HFF-Myc (cell line): ENCODE measurements around the gene PAFAH2.
A peak's percentile ranks its signal among the peaks of the same experiment; 100 is the strongest.

Experiments
- DNase-seq: peaks from one replicate; pipeline ENCODE4 v3.0.0-alpha.2; 2011; ENCODE audit warnings: low read depth; ENCODE audit errors: extremely low read depth
- H3K4me3 ChIP-seq: replicated peaks from 2 replicates; pipeline ENCODE4 v1.5.1; 2011; ENCODE audit warnings: low read depth, mild to moderate bottlenecking, control low read depth, low read length
- TF ChIP-seq, protein P1 (sequence below): IDR thresholded peaks from 2 replicates; pipeline ENCODE4 v1.5.1; 2012; ENCODE audit warnings: mild to moderate bottlenecking, low read depth, low read length, control low read depth; ENCODE audit errors: missing control alignments

The PAFAH2 gene

DNA sequence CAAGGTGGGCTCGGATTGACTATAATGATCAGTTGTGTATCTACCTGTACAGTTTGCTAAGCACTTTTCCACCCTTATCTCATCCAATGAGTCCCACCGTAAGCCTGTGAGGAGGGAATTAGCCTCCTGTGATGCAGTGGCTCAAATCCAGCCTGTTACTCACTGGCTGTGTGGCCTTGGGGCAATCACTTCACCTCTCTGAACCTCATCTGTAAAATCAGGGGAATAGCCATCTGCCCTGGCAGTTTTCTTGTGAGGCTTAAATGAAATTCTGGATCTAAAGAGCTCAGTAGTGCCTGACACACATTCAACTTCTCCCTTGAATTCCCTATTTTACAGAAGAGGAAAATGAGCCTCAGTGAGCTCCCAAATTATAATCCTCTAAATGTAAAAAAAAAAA, 16.3 kb upstream of the PAFAH2 start:
- no peak for DNase-seq
- TF ChIP-seq, protein P1, sequence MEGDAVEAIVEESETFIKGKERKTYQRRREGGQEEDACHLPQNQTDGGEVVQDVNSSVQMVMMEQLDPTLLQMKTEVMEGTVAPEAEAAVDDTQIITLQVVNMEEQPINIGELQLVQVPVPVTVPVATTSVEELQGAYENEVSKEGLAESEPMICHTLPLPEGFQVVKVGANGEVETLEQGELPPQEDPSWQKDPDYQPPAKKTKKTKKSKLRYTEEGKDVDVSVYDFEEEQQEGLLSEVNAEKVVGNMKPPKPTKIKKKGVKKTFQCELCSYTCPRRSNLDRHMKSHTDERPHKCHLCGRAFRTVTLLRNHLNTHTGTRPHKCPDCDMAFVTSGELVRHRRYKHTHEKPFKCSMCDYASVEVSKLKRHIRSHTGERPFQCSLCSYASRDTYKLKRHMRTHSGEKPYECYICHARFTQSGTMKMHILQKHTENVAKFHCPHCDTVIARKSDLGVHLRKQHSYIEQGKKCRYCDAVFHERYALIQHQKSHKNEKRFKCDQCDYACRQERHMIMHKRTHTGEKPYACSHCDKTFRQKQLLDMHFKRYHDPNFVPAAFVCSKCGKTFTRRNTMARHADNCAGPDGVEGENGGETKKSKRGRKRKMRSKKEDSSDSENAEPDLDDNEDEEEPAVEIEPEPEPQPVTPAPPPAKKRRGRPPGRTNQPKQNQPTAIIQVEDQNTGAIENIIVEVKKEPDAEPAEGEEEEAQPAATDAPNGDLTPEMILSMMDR = no peak
- no peak overlapping the region for H3K4me3 ChIP-seq

GRCh38 chr1:26012864-26013263, 15.0 kb upstream of the PAFAH2 start:
- H3K4me3 ChIP-seq = no peak overlapping the region
- TF ChIP-seq, protein P1 = no peak
- no peak for DNase-seq

- TF ChIP-seq, protein P1 = no peak
- H3K4me3 ChIP-seq = no peak overlapping the region
- DNase-seq = no peak
Measured at GRCh38 chr1:26010825-26011224, 13.0 kb upstream of the PAFAH2 start.

DNA sequence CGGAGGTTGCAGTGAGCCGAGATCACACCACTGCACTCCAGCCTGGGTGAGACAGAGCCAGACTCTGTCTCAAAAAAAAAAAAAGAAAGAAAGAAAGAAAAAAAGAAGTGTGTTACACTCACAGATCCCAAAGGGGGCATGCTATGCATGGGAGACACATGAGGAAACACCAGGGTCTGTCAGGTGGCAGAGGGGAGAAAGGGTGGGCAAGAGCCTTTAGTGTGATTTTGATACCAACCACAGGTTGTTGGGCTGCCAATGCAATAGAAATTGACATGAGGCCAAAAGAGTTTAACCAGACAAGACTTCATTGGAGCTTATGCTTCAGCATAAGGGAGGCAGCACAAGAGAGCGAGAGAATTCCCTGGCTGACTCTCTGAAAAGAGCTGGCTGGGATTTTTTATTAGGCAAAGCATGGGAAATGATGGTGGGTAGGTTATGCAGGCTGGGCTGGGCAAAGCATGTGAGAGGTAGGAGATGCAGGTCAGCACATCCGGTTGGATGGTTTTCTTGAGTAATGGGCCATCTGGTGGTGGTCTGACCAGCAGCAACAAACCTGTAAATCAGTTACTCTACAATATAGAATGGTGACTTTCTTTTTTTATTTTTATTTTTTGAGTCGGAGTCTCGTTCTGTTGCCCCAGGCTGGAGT, 12.1 kb upstream of the PAFAH2 start:
- TF ChIP-seq, protein P1 = peak; percentile 36
- no peak for DNase-seq
- H3K4me3 ChIP-seq = no peak overlapping the region

GRCh38 chr1:26006710-26007109, 8.8 kb upstream of the PAFAH2 start:
- H3K4me3 ChIP-seq = no peak overlapping the region
- DNase-seq = no peak
- TF ChIP-seq, protein P1 = no peak

DNA sequence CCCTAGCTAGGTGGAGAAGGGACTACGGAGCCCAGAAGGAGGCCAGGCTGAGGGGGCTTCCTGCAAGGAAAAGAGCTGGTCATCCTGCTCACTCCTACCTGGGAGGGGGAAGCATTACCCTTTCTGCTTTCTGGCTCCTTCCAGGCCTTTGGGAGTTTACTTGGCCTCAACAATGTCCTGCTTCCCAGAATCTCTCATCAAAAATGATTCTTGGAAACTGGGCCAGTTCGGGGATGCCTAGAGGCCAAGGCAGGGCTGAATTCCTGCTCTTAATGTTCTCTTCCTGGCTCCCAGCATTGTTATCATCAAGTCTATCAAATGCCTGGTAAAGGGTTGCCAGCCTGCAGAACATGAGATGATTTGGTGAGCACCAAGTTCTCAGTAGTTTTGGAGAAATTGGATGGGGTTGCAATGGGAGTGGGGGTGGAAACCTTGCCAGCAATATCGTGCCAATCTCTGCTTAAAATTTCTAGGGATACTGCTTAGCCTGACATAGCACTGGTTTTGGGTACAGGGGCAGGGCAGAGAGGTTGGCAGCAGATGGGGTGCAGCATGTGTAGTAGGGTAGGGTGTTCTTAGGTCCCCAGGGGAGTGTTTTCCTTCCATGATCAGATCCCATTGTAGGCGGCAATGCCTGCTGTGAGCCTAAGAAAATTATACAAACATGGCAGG, 7.7 kb upstream of the PAFAH2 start:
- DNase-seq = no peak

More for the DNA sequence above, 7.7 kb upstream of the PAFAH2 start:
- TF ChIP-seq, protein P1 = no peak
- H3K4me3 ChIP-seq = no peak overlapping the region
